IMR-90 (cell line): ENCODE results near the gene PAQR5. TPM values are rescaled to one million over a fixed set of nuclear protein-coding genes. Genes with fewer than 3 reads are reported as not detected.

Experiments
- ATAC-seq: fragments of 200-7000 bp; cut with Tn5 transposase; 2 replicates; pipeline ENCODE4 v1.9.1; 2020; ENCODE audit warnings: low read depth, mild to moderate bottlenecking, moderate library complexity
- BruUV-seq: library from RNA; stranded (reverse); fragments of 400-500 nt; replicated peaks from 2 replicates; lab custom pipeline; 2021; lab: Mats Ljungman, UMichigan
- CTCF ChIA-PET: fragments of 300-600 bp; formaldehyde crosslinking; extraction: SDS; loops from one replicate; lab custom pipeline; 2021; ENCODE audit warnings: antibody characterized with exemption; lab: Yijun Ruan, JAX
- POLR2A ChIA-PET: fragments of 300-600 bp; sonication (Branson Sonifier 250); formaldehyde crosslinking; loops from one replicate; lab custom pipeline; 2022; ENCODE audit warnings: antibody characterized with exemption; ENCODE audit not compliant: unreplicated experiment; lab: Charles Lee
- DNase-seq: peaks from one replicate; pipeline ENCODE4 v3.0.0; 2013
- H2AFZ ChIP-seq: replicated peaks from 2 replicates; pipeline ENCODE3; 2013; ENCODE audit warnings: low read length, mild to moderate bottlenecking; ENCODE audit not compliant: poor library complexity
- H2AK5ac ChIP-seq: 2 replicates; pipeline ENCODE4 v1.6.1; 2013; ENCODE audit warnings: low read depth, low read length, inconsistent platforms
- H2AK9ac ChIP-seq: replicated peaks from 2 replicates; pipeline ENCODE3; 2013; ENCODE audit warnings: mild to moderate bottlenecking, low read depth, low read length, moderate library complexity; ENCODE audit not compliant: poor library complexity
- H2BK120ac ChIP-seq: 2 replicates; pipeline ENCODE4 v1.6.1; 2013; ENCODE audit warnings: low read depth, low read length, inconsistent platforms
- H2BK15ac ChIP-seq: 3 replicates; pipeline ENCODE4 v1.6.1; 2013; ENCODE audit warnings: low read depth, low read length, inconsistent platforms
- H2BK20ac ChIP-seq: 2 replicates; pipeline ENCODE4 v1.6.1; 2013; ENCODE audit warnings: low read depth, mild to moderate bottlenecking, inconsistent platforms, low read length, moderate library complexity
- H2BK5ac ChIP-seq: 2 replicates; pipeline ENCODE4 v1.6.1; 2013; ENCODE audit warnings: mild to moderate bottlenecking, low read depth, low read length, inconsistent platforms; ENCODE audit not compliant: poor library complexity, severe bottlenecking
- H3K14ac ChIP-seq: replicated peaks from 2 replicates; pipeline ENCODE4 v1.6.1; 2013; ENCODE audit warnings: low read depth, low read length, inconsistent platforms
- H3K18ac ChIP-seq: 2 replicates; pipeline ENCODE4 v1.6.1; 2013; ENCODE audit warnings: low read depth, low read length, control low read depth
- H3K23ac ChIP-seq: 2 replicates; pipeline ENCODE4 v1.6.1; 2013; ENCODE audit warnings: low read depth, low read length, inconsistent platforms
- H3K27ac ChIP-seq: 2 replicates; pipeline ENCODE4 v1.5.1; 2013; ENCODE audit warnings: mild to moderate bottlenecking, control low read depth, low read length; ENCODE audit not compliant: insufficient read depth
- H3K27me3 ChIP-seq: 2 replicates; pipeline ENCODE4 v1.6.1; 2013; ENCODE audit warnings: low read length; ENCODE audit not compliant: control insufficient read depth, insufficient read depth
- H3K36me3 ChIP-seq: 2 replicates; pipeline ENCODE4 v1.6.1; 2013; ENCODE audit warnings: low read length, mixed read lengths; ENCODE audit not compliant: control insufficient read depth, insufficient read depth
- H3K4ac ChIP-seq: 2 replicates; pipeline ENCODE4 v1.6.1; 2013; ENCODE audit warnings: low read depth, low read length, inconsistent platforms
- H3K4me1 ChIP-seq: 2 replicates; pipeline ENCODE4 v1.6.1; 2013; ENCODE audit warnings: low read length, mixed read lengths; ENCODE audit not compliant: control insufficient read depth, insufficient read depth
- H3K4me2 ChIP-seq: 2 replicates; pipeline ENCODE4 v1.6.1; 2013; ENCODE audit warnings: low read depth, mild to moderate bottlenecking, control low read depth, low read length, moderate library complexity
- H3K4me3 ChIP-seq: 2 replicates; pipeline ENCODE4 v1.5.1; 2013; ENCODE audit warnings: low read depth, mild to moderate bottlenecking, control low read depth, low read length, moderate library complexity; ENCODE audit not compliant: insufficient read depth
- H3K56ac ChIP-seq: 2 replicates; pipeline ENCODE4 v1.6.1; 2013; ENCODE audit warnings: low read length, inconsistent platforms; ENCODE audit not compliant: insufficient read depth; ENCODE audit errors: extremely low read depth
- H3K79me1 ChIP-seq, 2 experiments: 2 replicates each; pipeline ENCODE4 v1.6.1; 2013; ENCODE audit warnings: low read length in 2 of 2, inconsistent platforms in 1 of 2, low read depth in 1 of 2
- H3K9ac ChIP-seq: 2 replicates; pipeline ENCODE4 v1.6.1; 2013; ENCODE audit warnings: low read depth, low read length, control low read depth
- H3K9me1 ChIP-seq: 2 replicates; pipeline ENCODE4 v1.6.1; 2013; ENCODE audit warnings: low read length, inconsistent platforms; ENCODE audit not compliant: insufficient read depth
- H3K9me3 ChIP-seq: 2 replicates; pipeline ENCODE4 v1.6.1; 2013; ENCODE audit warnings: low read length; ENCODE audit not compliant: control insufficient read depth, insufficient read depth
- H4K20me1 ChIP-seq: 2 replicates; pipeline ENCODE4 v1.6.1; 2013; ENCODE audit warnings: low read length, inconsistent platforms; ENCODE audit not compliant: insufficient read depth
- H4K5ac ChIP-seq: 2 replicates; pipeline ENCODE4 v1.6.1; 2013; ENCODE audit warnings: mild to moderate bottlenecking, low read depth, low read length, control low read depth
- H4K8ac ChIP-seq, 2 experiments: 2 replicates each; pipeline ENCODE4 v1.6.1; 2013; ENCODE audit warnings: low read depth in 2 of 2, low read length in 2 of 2, control low read depth in 1 of 2, inconsistent platforms in 1 of 2
- H4K91ac ChIP-seq: 2 replicates; pipeline ENCODE4 v1.6.1; 2013; ENCODE audit warnings: low read depth, low read length, inconsistent platforms; ENCODE audit not compliant: insufficient read depth
- BHLHE40 ChIP-seq: fragments of 150-350 bp; IDR thresholded peaks from 2 replicates; pipeline ENCODE4 v1.6.1; 2016; ENCODE audit warnings: mild to moderate bottlenecking, low read depth, low read length
- CEBPB ChIP-seq: IDR thresholded peaks from 2 replicates; pipeline ENCODE4 v1.6.1; 2012; ENCODE audit warnings: low read depth, low read length, improper control_type of control experiment
- CHD1 ChIP-seq: IDR thresholded peaks from 2 replicates; pipeline ENCODE4 v1.6.1; 2012; ENCODE audit warnings: low read depth, low read length, improper control_type of control experiment
- CTCF ChIP-seq: conservative IDR thresholded peaks from 2 replicates; pipeline ENCODE4 v1.5.1; 2012; ENCODE audit warnings: mild to moderate bottlenecking, low read depth, low read length, improper control_type of control experiment
- ELK1 ChIP-seq: fragments of 150-350 bp; IDR thresholded peaks from 2 replicates; pipeline ENCODE4 v1.6.1; 2016; ENCODE audit warnings: low read depth, mild to moderate bottlenecking, low read length, moderate library complexity, borderline replicate concordance
- FOS ChIP-seq: fragments of 150-350 bp; IDR thresholded peaks from 2 replicates; pipeline ENCODE4 v1.6.1; 2016; ENCODE audit warnings: low read depth, low read length
- MAFK ChIP-seq: IDR thresholded peaks from 2 replicates; pipeline ENCODE4 v1.6.1; 2012; ENCODE audit warnings: low read depth, low read length, improper control_type of control experiment
- MAZ ChIP-seq: IDR thresholded peaks from 2 replicates; pipeline ENCODE4 v1.6.1; 2012; ENCODE audit warnings: low read depth, mild to moderate bottlenecking, low read length, improper control_type of control experiment, moderate library complexity, borderline replicate concordance
- MXI1 ChIP-seq: IDR thresholded peaks from 2 replicates; pipeline ENCODE4 v1.6.1; 2012; ENCODE audit warnings: low read depth, mild to moderate bottlenecking, low read length, moderate library complexity, borderline replicate concordance
- NFE2L2 ChIP-seq: fragments of 150-350 bp; IDR thresholded peaks from 2 replicates; pipeline ENCODE4 v1.6.1; 2016; ENCODE audit warnings: low read depth, mild to moderate bottlenecking, low read length
- POLR2A ChIP-seq: IDR thresholded peaks from 2 replicates; pipeline ENCODE4 v1.6.1; 2012; ENCODE audit warnings: mild to moderate bottlenecking, low read depth, low read length
- RAD21 ChIP-seq: IDR thresholded peaks from 2 replicates; pipeline ENCODE4 v1.6.1; 2012; ENCODE audit warnings: low read length, improper control_type of control experiment
- RCOR1 ChIP-seq: IDR thresholded peaks from 2 replicates; pipeline ENCODE4 v1.6.1; 2012; ENCODE audit warnings: mild to moderate bottlenecking, low read length, improper control_type of control experiment; ENCODE audit not compliant: insufficient replicate concordance
- RFX5 ChIP-seq: IDR thresholded peaks from 2 replicates; pipeline ENCODE4 v1.8.0; 2012; ENCODE audit warnings: low read depth, mild to moderate bottlenecking, low read length, moderate library complexity
- SMC3 ChIP-seq: fragments of 150-350 bp; IDR thresholded peaks from 2 replicates; pipeline ENCODE4 v1.6.1; 2016; ENCODE audit warnings: low read depth, mild to moderate bottlenecking, antibody characterized with exemption, low read length, moderate library complexity
- USF2 ChIP-seq: fragments of 150-350 bp; IDR thresholded peaks from 2 replicates; pipeline ENCODE4 v1.6.1; 2017; ENCODE audit warnings: mild to moderate bottlenecking, antibody characterized with exemption, low read length, low read depth
- WGBS, 2 experiments: methylation state at CpG; one replicate each; pipeline versions ENCODE4 v1.1.5 to v1.1.7; 2013; ENCODE audit warnings: missing lambda C conversion rate in 2 of 2; ENCODE audit not compliant: insufficient read length in 1 of 2; ENCODE audit errors: extremely low coverage in 2 of 2; 5-methylcytosine and 5-hydroxymethylcytosine counted together
- dilution Hi-C: fragments of 300-500 bp; cut with HindIII; formaldehyde crosslinking; loops from one replicate; pipeline ENCODE4 v1.14.3; 2018; ENCODE audit warnings: low sequenced_read_pairs; ENCODE audit not compliant: unreplicated experiment
- in situ Hi-C: fragments of 300-500 bp; cut with MboI; formaldehyde crosslinking; loops from 3 replicates; pipeline ENCODE4 v1.14.3; 2019; ENCODE audit warnings: low sequenced_read_pairs, inconsistent platforms, mixed read lengths
- intact Hi-C: fragments of 100-400 bp; cut with micrococcal nuclease; formaldehyde crosslinking; loops from 2 replicates; pipeline ENCODE4 v1.10.0; 2022
- polyA plus RNA-seq, 3 experiments: library from polyadenylated mRNA; depleted of rRNA; stranded (reverse); fragments of >200 nt; gene quantifications; 2 replicates each; pipeline ENCODE4 v1.2.3, GENCODE V29; 2012; ENCODE audit warnings: low replicate concordance in 1 of 3
- total RNA-seq: library from RNA; depleted of rRNA; stranded (reverse); fragments of >200 nt; gene quantifications from 2 replicates; pipeline ENCODE4 v1.2.3, GENCODE V29; 2012

PAQR5 gene
- total and polyA plus RNA-seq, 2 of the 4 experiments (the other 2 are of a cell fraction), result 2.3 to 2.7 TPM

GRCh38 chr15:69316291-69316690 lies 17.6 kb downstream of the PAQR5 start:
- Histone ChIP-seq H3K56ac (no peak overlapping the region), H2BK120ac (no peak overlapping the region), H3K9me3 (no peaks in the 10 kb centered on the region), H3K14ac (no peak overlapping the region), H3K4me3 (no peak overlapping the region), H3K9me1 (peaks cover 15% of the 10 kb centered on the region), H2BK20ac (no peak overlapping the region), H3K79me1 (0 out of 4 replicates have a peak, but pooled peaks cover 0 to under 1% of the 10 kb centered on the region in 2 experiments), H3K9ac (no peak overlapping the region), H3K4me1 (peaks cover 12% of the 10 kb centered on the region), H3K4me2 (no peak overlapping the region), H3K27ac (no peak overlapping the region), H4K20me1 (0 out of 2 replicates have a peak, but pooled peaks cover 2% of the 10 kb centered on the region), H2BK5ac (no peak overlapping the region), H3K4ac (no peak overlapping the region), H2BK15ac (no peak overlapping the region), H2AK5ac (no peak overlapping the region), H2AFZ (no peak overlapping the region), H3K36me3 (no peaks in the 10 kb centered on the region), H4K91ac (no peak overlapping the region), H3K23ac (no peak overlapping the region), H4K5ac (no peak overlapping the region), H3K27me3 (no peaks in the 10 kb centered on the region), H4K8ac (no peak overlapping the region), H2AK9ac (no peak overlapping the region), H3K18ac (no peak overlapping the region)
- intact Hi-C loops, result no loop called here
- ATAC-seq, result no peak
- ChIA-PET CTCF (no interaction called here), POLR2A (no interaction called here)
- no CpG with 5 or more reads among the region's 8 CpGs for WGBS, 2 experiments
- in situ Hi-C loops, result no loop called here
- no peak for DNase-seq
- dilution Hi-C loops, result no loop called here
- TF ChIP-seq CEBPB, result no peak
- TF ChIP-seq FOS, result no peak
- no peak for TF ChIP-seq CTCF
- TF ChIP-seq SMC3, result no peak
- no peak for TF ChIP-seq RCOR1
- TF ChIP-seq RAD21, result no peak
- no peak for TF ChIP-seq CHD1
- no peak for TF ChIP-seq NFE2L2
- no peak for TF ChIP-seq BHLHE40
- TF ChIP-seq RFX5, result no peak
- TF ChIP-seq MAFK, result no peak
- TF ChIP-seq MAZ, result no peak
- no peak for TF ChIP-seq MXI1
- TF ChIP-seq POLR2A, result no peak
- no peak for TF ChIP-seq USF2
- TF ChIP-seq ELK1, result no peak
- BruUV-seq, result no TSS peak
